HG03175 (cell line): ENCODE results near the gene SAMD4A.
"Not testable (repeated sequence)": the region's sequence is repeated elsewhere in the genome, so short reads cannot be mapped to it uniquely, and the experiment has no call there.

Experiments
- ATAC-seq: cut with Tn5 transposase; IDR thresholded peaks from one replicate; pipeline ENCODE4 v1.9.1; 2021; ENCODE audit warnings: mild to moderate bottlenecking, moderate library complexity; ENCODE audit not compliant: unreplicated experiment

Gene SAMD4A

DNA sequence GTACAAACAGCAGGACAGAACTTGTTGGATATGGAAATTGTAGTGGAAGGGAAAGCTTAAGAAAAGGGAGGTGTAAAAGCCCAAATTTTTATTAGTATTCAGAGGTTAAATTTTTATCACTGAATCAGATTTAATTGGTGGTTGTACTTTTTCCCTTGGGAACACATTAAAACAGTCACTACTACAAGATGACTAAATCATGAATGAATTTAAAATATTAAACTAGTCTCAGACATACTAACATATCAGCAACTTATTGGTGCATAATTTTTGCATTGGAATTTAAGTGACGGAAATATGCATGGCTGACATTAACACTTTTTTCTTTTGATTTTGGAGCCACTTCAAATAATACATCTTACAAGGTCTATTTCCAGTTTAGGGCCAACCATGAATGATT is 27.6 kb downstream of the SAMD4A start:
- no peak for ATAC-seq

DNA sequence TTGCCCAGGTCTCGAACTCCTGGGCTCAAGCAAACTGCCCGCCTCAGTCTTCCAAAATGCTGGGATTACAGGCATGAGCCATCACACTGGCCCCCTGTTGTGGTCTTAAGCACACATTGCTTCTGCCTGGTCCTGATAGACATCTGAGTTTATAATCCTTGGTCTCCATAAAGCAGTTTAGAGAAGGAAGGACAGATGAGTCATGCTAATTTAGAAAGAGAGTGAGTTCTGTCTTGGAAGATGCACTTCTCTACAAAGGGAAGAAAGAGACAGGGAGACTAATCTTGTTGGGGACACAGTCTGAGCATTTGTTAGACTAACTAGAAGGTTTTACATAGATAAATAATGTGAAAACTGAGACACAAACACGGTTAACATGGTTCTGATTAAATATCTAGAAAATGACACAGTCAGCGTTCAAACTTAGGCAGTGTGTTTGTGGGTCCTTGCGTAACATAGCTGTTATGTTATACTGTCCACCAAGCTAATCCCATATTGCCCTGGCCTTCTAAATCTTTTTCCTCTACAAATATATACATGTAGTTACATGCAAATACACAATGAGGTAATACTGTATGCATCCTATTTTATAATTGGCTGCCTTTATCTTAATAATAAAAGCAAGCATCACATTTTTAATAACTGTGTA is 31.0 kb downstream of the SAMD4A start:
- no peak for ATAC-seq

DNA sequence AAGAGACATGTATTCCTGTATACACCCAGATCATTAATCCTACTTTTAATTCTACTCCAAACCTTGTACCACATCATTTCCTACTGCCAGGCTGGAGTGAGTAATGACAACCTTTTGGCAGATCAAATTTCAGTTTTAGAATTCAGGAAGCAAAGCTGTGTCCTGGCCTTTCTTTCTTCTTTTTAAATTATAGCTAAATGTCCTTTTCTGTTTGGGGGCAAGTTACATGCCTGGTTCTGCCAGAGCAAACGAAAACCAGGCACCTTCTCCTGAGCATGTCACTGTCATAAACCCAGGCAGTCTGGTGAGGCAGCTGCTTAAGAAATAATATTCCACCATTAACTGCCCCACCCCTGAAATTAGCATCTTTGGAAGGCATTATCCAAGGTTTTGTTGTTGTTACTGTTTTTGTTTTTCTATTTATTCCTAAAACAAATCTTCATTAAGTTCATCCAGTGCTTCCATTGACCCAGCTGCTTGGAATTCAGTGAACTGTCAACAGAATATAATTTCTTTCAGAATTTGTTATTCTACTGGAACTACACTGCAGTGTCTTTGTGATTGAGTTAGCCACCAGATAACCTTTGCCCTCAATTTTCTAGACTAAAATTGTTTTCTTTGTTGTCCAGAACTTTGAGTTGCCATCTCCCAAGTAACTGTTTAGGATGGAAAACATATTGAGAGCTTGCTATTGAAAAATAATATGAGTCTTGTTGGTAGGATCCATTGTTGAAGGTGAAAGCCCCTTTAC is 33.2 kb downstream of the SAMD4A start:
- ATAC-seq: no peak

DNA sequence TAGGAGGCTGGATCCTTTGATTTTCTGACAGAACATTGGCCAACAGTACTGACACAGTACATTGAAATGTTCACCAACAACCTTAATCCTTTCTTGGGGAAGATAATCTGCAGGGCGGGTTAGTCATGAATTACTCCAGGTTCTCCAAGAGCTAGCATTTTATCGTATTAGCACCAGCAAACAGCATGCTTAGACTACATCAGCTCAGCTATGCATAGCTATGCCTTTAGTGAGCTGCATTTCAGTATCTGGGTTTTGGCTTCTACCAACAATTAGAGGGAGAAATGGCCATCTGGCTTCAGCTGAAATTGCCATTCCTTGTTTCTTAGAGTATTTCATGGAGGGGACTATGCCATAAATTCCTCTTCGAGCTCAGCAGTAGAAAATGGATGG is 33.8 kb downstream of the SAMD4A start:
- no peak for ATAC-seq

DNA sequence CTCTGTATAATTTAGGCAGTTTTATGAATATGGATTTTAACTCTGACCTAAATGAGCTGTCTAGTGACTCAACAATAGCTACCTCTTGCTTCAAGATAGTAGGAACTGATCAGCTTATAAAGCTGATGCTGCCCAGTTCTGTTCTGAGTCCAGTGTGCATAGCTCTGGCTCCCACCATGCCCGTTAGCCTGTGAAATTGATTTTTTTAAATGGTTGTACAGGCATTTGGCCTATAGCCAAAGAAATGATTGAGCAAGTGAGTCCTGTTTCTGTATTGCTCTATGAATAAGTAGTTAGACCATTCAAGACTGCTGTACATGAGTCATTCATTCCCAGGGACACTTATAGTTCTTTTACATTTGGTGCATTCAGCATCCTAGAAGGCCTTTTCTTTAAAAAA is 36.4 kb downstream of the SAMD4A start:
- ATAC-seq: no peak

DNA sequence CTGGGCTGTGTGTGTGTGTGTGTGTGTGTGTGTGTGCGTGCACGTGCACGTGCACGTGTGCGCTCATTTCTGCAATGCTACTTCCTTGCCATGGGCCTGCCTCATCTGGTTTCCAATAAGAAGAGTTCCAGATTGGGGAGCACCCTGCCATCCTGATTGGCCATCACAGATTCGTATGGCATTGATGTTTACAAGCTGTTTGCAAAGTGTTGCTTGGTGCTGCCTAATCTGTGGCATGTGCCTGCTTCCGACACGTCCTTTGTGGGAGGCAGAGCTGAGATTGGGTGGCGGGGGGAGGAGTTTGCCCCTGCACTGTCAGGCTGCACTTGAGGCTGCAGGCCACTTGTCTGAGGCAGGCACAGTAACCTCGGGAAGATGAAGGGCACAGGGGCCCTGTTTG is 39.2 kb downstream of the SAMD4A start:
- ATAC-seq: no peak

DNA sequence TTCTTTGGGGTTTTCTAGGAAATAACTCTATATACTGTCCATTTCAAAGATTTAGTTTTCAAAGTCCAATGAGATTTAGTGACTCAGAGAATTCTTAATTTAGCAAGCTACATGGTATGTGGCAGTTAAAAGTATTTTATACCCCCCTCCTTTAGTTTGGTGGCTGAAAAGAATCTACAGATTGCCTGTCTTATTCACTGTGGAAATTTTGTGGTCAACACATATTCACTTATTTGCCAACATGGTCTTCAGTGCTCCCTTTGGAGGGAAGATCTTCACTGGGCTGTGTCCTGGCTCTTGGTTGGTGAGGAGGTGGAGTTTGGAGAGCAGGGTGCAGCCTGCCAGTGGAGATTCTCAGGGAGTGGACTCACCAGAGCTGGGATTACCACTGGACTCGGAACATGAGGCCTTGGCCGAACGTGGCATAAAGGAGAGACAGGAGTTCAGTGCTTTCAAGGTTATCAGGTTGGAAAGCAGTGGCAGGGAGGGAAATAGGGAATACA is 39.8 kb downstream of the SAMD4A start:
- no peak for ATAC-seq

DNA sequence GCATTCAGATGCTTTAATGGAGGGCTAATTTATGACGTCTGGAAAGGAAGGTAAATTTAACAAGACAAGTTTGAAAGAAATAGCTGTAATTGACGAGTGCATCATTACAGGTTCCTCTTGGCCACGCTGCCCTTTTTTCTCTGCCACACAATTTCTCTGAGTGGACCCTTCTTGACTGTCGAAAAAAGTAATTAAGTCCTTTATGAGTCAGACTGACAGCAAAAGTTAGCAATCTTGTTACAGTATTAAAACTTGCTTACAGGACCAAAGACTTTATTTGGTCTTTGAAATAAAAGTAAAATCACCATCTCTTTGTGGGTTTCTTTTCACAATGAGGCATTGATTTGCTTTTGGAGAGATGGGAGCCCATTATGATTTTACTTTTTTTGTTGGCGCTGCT is 42.6 kb downstream of the SAMD4A start:
- no peak for ATAC-seq

DNA sequence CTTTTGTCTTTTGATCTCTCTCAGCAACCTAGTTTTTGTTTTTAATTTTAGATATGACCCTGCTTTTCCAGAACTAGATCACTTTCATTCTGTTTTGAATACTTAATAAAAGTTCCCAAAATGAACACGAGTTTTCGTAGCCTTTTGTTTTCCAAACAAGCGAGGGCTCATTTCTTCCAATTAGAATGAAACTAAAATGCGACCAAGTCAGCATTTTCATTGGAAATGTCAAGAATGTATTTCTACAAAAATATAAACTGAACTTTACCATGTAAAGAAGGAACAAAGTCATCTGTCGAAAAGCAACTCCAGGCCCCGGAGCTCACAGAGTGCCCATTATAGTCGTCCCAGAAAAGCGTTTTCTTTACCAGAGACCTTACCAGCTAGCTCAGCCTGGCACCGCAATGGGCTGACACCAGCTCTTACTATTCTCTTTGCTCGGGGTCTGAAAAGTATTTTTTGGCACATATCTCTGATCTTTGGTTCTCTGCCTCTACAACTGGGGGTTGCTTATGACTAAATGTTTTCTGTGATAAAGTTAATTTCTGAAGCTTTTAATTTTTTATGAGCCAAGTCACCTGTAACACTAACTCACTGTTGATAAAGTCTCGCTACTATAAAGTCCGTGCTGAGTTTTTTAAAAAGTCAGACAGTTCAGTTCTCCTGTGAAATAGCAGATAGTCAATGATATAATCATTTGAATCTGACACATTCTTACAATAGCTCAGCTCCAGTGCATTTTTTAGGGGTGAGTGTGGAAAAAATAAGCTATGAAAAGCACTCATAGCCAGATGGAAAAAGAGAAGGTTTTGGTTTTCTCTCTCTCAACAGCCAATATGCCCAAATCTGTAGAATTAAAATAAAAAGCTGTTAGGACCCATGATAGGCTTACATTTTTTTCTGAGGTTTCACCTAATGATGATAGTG is 43.4 kb downstream of the SAMD4A start:
- no peak for ATAC-seq

DNA sequence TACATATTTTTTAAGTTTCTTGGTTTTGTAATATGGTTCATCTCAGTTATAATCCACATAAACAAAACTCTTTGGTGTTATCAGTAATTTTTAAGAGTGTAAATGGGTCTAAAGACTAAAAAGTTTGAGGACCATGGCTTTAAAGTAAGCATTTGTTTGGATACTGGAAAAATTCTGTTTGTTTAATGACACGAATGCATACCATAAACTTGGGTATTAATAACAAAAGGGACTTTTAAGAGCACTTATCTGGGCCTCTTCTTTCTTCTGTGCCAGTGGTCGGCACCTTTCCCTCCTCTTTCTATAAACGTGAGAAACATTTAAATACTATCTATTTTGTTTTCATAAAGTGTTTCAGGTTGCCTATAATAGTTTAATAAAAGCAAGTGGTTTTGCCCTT is 47.4 kb downstream of the SAMD4A start:
- no peak for ATAC-seq

DNA sequence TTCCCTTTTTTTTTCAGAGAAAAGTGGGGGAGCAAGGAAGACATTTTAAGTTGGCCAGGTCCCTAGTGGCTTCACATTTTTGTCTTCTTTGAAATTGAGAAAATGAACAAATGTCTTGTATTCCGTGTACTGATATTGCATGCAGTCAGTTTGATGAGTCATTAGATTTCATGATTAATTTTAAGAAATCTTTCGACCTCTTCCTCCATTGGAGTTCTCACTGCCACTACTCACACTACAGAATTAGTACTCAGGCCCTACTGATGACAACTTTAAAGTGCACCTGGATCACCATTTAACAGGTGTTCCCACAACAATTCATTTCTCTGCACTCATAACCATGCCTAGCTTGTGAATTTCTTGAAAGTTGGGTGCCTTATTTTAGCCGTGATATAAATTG is 50.5 kb downstream of the SAMD4A start:
- no peak for ATAC-seq

DNA sequence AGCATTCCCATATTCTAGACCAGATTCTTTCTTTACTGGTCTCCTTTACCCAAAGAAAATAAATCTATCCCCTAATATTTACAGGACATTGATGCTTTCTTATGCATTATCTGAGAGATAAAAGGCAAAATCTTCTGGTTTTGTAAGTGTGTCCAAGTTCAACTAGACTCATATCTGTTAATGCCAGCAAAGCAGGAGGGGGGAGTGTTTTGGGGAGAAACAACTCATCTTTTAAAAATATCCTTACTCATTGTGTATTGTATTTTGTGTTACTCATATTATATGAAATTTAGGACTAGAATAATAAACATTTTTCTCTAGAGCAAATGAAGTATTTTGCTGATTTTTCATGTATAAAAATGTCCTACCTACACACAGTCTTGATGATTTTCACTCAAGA is 54.8 kb downstream of the SAMD4A start:
- no peak for ATAC-seq

DNA sequence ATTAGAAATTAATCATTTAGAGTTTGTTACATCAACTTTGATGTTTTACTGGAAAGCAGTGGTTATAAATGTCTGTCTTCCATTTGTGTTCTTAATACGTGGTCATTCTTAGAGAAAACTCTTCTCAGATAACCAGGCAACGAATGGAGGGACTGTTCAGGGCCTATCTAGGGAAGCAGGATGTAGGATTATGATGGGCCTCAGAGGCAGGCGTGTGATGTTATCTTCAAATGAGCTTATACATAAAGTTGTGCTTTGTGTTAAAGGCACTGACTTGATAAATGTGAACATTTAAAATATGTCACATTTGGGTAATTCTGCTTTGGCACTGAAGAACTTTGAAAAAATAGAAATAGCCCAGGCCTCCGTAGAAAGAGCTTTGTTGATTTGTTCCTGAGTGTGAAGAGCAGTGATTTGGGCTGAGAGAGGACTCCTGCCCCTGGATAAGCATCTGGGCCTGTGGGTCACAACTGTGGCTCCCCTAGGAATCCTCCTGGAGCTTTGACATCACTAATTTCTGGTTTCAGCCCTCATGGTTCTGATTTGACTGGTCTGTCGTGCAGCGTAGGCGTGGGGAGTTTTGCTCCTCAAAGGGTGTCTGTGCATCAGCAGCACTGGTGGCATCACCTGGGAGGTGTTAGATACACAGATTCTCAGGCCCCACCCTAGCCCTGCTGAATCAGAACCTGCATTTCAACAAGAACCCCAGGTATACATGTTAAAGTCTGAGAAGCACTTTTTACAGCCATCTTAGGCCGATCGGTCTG is 55.4 kb downstream of the SAMD4A start:
- peak; percentile 73 for ATAC-seq

DNA sequence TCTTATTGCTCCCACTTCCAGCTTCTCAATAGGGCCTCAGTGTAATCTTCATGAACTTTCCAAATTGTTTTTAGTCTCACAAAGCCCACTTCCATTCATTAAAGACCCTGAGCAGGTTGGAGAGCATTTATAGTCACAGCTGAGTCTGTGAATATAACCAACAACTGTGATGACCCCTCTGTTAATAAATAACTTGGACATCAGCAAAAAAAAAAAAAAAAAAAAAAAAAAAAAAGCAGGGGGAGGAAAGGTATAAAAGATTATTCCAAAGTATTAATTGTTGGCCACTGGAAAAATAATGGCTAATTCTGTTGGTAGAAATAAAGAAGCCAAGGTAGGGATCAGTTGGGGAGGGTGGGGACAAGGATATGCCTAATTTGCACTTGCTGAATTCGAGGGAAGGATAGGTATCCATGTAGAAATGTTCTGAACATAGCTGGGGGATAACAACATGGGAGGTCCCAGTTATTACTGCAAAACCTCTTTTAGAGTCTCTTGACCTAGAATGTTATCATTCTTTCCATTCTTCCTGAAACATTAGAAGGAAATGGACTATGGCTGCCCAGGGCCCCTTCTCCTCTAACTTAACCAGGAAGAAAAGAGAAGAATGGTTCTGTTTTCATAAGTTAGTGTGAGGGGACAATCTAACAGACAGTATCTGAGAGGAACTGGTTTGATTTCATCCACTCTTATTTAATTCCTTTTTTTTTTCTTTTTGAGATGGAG is 56.5 kb downstream of the SAMD4A start:
- ATAC-seq: no peak

DNA sequence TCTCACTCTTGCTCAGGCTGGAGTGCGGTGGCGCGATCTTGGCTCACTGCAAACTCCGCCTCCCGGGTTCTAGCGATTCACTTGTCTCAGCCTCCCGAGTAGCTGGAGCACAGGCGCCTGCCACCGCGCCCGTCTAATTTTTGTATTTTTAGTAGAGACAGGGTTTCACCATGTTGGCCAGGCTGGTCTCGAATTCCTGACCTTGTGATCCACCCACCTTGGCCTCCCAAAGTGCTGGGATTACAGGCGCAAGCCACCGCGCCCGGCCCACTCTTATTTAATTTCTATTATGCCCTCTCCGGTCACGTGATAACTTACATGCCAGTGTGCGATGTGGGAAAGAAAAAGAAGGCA is 57.1 kb downstream of the SAMD4A start:
- ATAC-seq: not testable (repeated sequence)

DNA sequence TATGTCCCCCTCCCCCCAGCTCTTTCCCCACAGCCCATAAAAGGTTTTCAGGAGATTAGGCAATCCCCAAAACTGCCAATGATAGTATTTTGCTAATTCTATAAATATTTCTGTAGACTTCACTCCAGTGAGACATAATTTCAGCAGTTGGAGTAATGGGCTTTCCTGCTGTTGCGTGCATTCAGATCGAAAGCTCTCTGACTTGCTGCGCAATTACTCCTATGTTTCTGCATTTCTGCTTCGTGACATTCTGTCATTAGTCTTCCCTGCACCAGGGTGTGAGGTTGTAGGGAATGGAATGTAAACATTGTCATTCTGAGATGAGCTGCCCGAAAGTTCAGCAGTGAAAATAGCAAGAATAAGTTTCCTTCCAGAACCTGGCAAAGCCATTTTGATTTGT is 58.2 kb downstream of the SAMD4A start:
- no peak for ATAC-seq

DNA sequence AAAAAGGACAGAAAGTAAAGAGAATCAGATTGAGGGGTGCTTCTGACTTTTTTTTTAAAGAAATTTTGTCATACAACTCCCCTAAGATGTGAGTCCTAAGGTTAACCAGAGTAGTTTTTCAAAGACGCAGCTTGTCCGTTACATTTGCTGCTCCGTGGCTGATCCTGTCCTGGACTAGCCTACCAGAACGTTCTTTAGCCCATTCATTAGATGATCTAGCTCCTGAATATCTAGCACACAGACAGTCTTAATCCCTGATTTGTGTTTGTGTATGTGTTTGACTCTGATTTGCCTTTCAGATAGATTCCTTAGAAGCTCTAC is 60.3 kb downstream of the SAMD4A start:
- ATAC-seq: peak; percentile 11

DNA sequence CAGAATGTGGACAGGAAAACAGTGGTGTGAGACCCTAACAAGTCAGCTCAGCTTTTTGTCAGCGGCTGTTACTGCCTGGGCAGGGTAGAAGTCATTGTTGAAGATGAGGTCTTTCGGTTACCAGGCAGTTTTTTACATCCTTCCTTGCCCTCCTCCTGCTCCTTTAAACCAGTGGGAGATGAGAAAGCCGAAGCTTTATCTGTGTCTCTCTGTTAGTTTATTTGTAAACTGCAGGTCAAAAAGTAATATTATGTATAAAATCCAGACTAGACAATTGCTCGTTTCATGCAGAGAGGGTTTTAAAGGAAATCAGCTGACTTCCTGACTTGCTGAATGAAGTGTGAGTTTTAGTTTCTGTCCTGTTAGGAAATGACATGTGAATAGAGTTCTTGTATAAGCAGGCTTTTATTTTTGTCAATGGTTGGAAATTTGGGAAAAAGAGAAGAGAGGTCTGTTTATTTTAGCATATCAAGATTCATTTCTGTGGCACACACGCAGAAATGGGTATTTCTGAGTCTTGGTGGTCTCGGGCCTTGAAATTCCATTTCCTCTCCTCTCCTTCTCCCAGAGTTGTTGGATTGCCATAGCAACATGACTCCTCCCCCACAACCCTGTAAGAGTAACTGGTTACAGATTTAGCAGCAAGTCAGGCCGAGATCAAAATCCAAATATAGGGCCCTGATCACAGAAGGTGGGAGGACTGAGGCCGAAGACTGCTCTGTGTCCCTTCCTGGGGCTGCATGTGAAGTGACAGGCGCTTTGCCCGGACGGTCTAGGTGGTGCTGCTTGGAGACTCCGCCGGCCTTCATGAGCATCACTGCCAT is 60.8 kb downstream of the SAMD4A start:
- ATAC-seq: peak; percentile 78

DNA sequence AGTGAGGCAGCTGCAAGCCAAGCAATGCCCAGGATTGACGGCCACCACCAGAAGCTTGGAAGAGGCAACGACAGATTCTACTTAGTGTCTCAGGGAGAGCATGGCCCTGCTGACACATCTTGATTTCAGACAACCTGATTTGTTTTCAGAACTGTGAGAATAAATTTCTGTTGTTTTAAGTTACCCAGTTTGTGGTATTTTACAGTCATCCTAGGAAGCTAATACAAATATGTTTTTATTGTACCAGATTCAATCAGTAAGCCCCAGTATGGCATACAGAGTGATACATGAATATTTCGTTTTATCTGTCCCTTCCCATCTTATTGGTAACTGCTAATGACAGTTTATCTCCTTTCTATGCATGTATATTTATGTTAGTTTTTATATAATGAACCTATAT is 62.3 kb downstream of the SAMD4A start:
- ATAC-seq: no peak
